Stimulated activated CD4-positive, alpha-beta T cell treated with anti-CD3 and anti-CD28 coated beads, Interleukin-1b, Interleukin-23, amount 100 ng/mL, for 1 hour (primary cell): Measurements from ENCODE around the gene PROM1.

Experiments used
- DNase-seq, 2 donors: peaks; one replicate each; pipeline ENCODE4 v3.0.0-alpha.2; 2020; ENCODE audit warnings: low read depth in 2 of 2

The PROM1 gene

DNA sequence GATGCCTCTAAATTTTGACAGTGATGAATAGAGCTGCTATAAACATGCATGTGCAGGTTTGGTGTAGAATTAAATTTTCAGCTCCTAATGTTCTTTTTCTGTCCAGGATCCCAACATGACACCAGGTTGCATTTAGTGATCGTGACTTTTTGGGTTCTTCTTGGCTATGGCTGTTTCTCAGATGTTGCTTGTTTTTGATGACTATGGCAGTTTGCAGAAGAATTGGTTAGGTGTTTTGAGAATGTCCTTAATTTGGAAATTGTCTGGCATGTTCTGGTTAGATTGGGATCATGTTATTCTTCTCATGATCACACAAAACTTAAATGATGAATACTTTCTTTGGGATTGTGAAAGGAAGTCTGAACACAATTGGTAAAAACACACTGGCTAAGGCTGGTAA is 141.5 kb downstream of the PROM1 start:
- DNase-seq: no peak

DNA sequence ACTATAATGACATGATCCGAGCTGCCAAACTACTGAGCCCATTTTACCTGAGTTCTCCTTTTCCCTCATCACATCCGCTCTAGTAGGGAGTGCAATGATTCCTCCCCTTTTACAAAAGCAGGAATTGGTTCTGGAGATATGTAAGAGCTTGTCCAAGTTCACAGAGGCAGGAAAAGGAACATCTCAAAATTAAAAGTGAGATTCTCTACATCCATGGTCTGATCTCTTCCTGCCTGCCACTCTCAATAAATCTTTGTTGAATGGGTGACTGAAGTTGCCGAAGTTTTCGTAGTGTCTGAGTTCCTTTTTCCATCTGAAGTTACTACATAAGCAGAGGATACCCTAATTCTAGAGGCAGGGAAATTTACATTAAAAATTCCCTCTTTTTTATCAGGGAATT is 145.2 kb downstream of the PROM1 start, which contains the start of gene FGFBP1:
FGFBP1 (minus strand) TSS at position 101 of the 400 bp plus-strand sequence. CDS start 2,108 bp downstream, outside the sequence.
- DNase-seq: no peak

DNA sequence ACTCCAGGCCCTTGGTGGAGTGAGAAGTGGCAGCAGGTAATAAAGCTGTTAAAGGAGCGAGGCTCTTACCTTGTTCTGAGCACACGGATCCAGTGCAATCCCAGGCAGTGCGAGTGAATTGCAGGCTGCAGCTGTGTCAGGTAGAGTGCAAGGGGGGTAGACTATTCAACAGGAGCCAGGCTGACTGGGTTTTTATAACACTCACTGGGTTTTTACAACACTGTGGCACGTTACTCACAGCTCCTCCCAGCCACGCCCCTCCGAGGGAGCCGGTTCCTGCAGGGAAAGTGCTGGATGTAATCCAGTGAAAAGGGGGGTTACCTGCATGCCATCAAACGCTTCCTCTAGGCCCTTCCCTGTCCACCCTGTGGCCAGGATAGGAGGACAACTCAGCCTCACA is 145.6 kb downstream of the PROM1 start:
- DNase-seq: no peak

DNA sequence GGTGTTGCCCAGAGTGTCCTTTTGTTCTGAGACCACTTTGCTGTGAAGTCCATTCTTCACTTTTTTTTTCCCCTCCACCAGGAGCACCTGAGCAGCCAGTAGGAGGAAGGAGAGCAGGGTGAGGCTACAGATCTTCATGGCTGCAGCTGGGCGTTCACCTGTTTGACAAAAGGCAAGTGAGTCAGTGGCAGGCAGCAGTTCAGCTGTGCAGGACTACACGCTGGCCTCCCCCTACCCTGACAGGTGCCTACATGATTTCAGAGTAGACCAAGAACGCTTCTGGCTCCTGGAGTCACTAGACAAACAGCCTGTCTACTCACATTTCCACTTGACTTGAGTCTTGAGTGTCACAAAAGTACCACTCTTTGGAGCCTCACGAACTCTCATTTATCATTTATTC is 147.3 kb downstream of the PROM1 start:
- DNase-seq: no peak

DNA sequence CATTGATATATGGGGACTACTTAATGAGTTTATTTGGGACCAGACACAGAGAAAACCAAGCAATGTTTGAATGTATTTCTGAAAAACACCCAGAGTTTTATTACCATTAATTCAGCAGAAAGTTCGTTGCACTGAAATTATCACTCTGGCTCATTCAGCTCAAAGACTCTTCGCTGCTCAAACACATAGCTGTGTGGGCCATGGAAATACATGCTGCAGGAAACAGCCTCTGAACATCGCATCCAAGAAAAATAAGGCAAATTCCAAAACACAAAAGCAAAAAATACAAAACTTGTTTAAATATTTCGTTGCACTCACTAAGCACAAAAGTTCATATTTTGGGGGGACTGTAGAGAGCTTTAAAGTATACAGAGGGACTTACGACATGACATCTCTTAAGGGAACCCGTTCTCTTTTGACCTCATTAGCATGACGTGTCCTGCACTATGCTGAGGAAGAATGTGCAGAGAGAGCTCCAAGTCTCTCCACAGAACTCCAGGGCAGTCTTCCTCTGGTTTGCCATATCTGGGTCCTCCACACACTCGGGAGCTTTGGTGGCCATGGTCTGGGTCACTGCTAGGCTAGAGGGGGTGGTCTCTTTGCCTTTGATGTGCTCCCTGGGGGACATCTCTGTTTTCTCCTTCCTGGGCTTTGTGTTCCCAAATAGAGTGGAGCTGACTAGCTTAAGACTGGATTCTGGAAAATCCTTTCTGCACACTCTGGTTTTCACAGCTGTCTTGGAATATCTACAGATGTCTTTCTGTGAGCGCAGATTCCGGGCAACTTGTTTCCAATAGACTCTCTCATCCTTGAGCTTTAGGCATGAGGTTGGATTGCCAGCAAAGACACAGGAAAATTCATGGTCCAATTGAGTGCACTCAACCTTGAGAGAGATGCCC is 148.1 kb downstream of the PROM1 start:
- DNase-seq: no peak

DNA sequence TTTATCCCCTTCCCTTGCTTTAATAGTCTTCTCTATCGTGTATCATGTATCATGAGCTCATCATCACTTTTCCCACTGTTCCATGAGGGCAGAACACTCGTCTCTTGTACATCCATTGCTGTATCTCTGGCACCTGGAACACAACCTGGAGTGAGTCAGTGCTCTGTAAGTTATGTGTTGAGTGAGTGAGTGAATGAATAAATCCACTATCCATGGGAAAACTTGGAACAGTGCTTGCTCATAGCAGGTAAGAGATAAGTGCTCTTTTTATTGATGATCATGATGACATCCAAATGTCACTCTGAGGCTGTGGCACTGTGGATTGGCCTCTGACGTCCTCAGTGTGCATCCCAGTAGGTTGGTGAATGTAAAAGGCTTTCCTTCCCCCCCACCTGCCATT is 149.6 kb downstream of the PROM1 start:
- DNase-seq: no peak

DNA sequence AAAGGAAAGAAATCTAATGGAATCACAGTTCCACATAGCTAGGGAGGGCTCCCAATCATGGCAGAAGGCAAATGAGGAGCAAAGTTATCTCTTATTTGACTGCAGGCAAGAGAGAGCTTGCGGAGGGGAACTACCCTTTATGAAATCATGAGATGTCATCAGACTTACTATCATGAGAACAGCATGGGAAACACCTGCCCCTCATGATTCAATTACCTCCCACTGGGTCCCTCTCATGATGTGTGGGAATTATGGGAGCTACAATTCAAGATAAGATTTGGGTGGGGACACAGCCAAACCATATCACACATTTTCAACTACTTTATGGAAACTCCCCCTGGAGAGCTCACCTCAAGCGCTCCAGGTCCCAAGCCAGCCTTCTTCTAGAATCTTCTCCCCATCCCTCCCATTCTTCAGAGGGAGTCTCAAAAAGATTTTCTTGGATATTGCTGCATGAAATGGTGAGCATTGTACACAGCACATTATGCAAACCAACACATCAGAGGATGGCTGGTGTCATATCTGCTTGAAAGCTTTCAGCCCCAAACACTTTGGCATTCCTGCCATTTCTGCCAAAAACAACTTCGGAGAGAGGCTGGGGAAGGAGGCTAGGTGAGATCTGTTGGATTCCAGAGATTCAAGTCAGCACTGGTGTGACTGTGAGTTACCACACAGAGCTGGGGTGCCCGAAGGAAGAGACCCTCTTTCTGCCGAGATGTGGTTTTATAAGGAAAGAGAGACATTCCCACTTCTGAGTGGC is 152.2 kb downstream of the PROM1 start:
- no peak for DNase-seq

DNA sequence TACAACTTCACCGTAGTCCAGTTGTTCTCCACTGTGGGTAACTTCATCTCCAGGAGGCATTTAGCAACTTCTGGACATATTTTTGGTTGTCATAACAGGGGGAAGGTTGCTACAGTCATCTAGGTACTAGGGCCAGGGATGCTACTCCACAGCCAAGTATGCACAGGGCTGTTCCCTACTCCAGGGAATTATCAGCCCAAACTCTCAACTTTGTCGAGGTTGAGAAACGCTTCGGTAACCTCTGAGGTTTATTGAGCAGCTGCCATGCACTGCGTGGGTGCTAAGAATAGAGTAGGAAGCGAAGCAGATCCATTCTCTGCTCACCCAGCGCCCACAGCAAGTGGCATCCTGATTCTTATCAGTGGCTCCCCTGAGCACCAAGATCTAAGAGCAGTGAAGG is 153.5 kb downstream of the PROM1 start:
- DNase-seq: no peak

DNA sequence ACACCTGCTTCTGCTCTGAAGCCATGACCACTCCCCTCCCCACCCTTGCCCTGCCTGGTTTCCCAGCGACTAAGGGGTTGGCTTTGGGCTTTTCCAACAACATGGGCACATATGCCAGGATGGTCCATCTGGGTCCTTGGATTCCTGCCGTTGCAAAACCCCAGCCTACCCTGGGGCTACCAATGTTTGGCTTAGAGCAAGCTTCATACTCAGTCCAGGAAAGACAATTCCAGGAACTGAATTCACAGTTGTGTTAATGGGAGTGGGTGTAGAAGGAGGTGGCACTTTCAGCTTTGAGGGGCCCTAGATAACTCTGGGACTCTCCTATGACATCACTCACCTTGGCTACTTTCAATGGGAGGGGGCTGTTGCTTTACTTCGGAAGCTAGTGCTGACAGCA is 154.3 kb downstream of the PROM1 start:
- no peak for DNase-seq

DNA sequence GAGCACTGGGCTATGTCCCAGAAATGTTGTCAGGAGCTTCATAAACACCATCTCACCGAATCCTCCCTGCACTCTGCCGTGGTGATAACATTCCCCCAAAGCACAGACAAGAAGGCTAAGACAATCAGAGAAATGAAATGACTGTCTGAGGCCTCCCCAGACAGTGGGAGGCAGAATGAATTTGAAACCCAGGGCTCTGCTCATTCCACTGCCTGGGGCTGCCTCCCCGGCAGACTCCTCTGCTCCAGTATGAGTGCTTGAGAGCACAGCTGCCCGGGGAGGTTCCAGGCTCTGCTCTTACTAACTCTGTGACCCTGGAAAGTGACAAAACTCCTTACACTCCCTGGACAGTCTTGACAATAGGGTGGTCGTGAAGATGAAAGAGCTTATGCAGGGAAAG is 154.9 kb downstream of the PROM1 start:
- no peak for DNase-seq

DNA sequence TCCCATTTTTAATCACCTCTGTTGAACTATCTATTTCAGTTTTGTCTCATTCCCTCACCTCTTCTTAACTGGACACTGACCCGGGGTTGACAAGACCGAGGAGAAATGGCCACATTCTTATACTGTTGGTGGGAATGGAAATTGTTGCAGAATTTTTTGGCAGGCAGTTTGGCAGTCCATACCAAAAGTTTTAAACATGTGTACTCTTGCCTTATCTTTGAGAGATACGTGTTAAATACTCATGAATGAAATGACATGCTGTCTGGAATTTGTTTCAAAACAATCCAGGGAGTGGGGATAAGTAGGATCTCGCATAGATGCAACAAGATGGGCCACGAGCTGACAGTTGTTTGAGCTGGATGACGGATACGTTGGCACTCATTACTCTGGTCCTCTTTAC is 157.3 kb downstream of the PROM1 start:
- DNase-seq: no peak

DNA sequence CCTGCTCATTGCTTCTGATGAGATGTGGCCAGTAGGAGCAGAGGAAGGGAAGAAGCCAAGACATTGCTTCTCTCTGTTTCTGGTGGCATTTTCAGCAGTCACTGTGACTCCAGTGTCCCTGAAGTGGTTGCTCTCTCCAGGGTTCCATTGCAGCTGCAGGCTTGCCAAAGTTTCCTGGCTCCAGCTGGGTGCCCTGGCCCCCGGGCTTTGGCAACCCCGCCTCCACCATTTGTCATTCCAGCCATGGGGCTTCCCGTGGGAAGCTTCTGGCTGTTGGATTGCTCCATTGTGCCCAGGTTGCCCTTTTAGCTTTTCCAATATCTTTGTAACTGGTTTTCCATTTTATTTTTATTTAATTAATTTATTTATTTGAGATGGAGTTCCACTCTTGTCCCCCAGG is 158.0 kb downstream of the PROM1 start:
- no peak for DNase-seq

DNA sequence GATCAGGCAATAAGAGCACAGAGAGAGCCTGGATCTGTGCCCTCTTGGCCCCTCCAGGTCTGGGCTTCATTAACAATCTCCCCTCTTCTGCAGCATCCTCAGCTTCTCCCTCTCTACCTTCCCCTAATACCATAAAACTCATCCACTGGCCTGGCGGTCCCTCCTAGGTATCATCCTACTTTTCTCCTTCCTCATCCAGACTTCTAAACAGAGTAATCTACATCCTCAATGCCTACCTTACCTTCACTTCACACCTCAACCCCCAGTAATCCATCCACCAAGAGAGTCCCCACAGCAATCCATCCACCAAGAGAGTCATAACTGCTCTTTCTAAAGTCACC is 162.3 kb downstream of the PROM1 start:
- DNase-seq: no peak

DNA sequence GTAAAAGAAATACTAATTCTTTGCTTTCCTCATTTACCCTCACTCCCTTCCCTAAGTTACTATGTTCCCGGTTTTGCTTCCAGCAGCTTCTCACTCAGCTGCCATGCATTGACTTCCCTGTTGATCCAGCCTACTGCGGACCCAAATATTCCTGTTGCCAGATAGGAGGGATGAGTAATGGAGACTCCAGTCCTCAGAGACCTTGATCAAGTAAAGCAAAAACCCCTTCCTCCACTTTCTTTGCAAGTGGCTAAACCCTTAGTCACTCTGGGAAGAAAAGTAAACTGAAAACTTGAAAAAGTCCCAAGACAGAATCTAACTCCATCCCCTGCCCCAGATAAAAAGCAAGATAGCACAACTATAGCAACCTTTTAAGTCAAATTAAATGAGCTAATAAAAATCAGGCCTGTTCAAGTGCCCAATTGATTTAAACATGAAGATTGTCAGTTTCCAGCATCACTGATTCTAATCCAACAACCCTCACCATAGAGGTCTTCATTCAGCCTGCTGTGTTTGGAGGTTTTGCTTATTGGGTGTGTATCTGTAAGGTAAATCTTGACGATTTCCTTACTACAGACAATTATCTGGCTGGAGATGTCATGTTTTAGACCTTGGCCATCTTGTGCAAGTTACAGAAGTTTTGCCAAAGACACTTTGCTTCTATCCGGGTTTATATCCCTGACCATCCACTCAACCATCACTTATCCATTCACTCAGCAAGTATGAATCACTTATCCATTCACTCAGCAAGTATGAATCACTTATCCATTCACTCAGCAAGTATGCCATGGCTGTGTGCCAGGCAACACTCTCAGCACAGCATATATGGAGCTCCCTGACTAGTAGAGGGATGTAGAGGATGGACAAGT is 162.9 kb downstream of the PROM1 start:
- no peak for DNase-seq

DNA sequence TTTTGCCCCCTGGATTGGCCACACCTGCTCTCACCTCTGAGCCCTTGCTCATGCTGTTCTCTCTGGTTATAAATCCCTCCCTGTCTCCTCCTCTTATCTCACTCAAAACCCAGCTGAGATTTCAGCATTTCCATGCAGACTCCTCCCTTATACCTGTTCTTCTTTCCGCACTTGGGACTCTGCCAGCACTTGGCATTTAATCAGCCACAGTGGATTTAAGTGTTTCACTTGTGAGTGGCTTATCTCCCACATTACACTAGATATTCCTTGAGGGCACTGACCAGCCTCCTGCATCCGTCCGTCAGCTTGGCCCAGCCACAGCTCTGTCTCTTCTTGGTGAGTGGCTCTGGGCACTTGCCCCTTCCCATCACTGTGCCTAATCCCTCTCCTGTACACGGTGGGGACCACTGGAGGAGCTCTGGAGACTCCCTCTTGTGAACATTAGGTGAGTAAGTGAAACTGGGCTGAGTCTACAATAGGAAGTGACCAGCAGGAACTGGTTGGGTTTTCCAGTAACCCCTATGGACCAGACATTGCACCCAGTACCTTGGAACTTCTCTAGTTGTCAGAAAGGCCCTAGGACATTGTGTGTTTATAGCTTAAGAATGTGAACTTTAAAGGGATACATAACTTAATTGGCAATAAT is 165.2 kb downstream of the PROM1 start:
- no peak for DNase-seq
